GM12878 (cell line): ENCODE data around the gene SYK. TPM values are rescaled to one million over a fixed set of nuclear protein-coding genes. Genes with fewer than 3 reads are reported as not detected.
A peak's percentile ranks its signal among the peaks of the same experiment; 100 is the strongest.

Experiments used
- ATAC-seq: fragments of 200-7000 bp; cut with Tn5 transposase; 3 replicates; pipeline ENCODE4 v1.9.1; 2020; ENCODE audit warnings: mild to moderate bottlenecking, moderate library complexity
- BruUV-seq: library from RNA; stranded (reverse); fragments of 400-500 nt; replicated peaks from 2 replicates; lab custom pipeline; 2021; lab: Mats Ljungman, UMichigan
- CTCF ChIA-PET: fragments of 300-600 bp; sonication (Branson Sonifier 250); formaldehyde crosslinking; extraction: SDS; loops from one replicate; lab custom pipeline; 2021; ENCODE audit warnings: inconsistent platforms; lab: Yijun Ruan, JAX
- POLR2A ChIA-PET: fragments of 350-600 bp; formaldehyde crosslinking; extraction: SDS; loops from one replicate; lab custom pipeline; 2021; ENCODE audit warnings: inconsistent platforms; lab: Charles Lee
- RAD21 ChIA-PET: fragments of 300-600 bp; sonication (Branson Sonifier 250); formaldehyde crosslinking; loops from one replicate; lab custom pipeline; 2023; ENCODE audit warnings: antibody characterized with exemption; ENCODE audit not compliant: unreplicated experiment; lab: Charles Lee
- SMC1A ChIA-PET: fragments of 300-600 bp; sonication (Branson Sonifier 250); formaldehyde crosslinking; loops from one replicate; lab custom pipeline; 2023; ENCODE audit not compliant: unreplicated experiment, uncharacterized antibody; lab: Charles Lee
- DNase-seq: peaks from one replicate; pipeline ENCODE4 v3.0.0-alpha.2; 2011; ENCODE audit warnings: low read depth, low spot score
- FAIRE-seq: peaks from 3 replicates; lab custom pipeline; 2011; peaks lifted over from hg19 to GRCh38; lab: Jason Lieb, UNC
- H2AFZ ChIP-seq: 2 replicates; pipeline ENCODE4 v1.6.0; 2011; ENCODE audit warnings: low read depth, low read length, control low read depth; ENCODE audit not compliant: control insufficient read depth
- H3K27ac ChIP-seq: 2 replicates; pipeline ENCODE4 v1.5.1; 2011; ENCODE audit warnings: control low read depth; ENCODE audit not compliant: control insufficient read depth, insufficient read depth
- H3K27me3 ChIP-seq, 2 experiments: replicated peaks in 1 of 2; 2 replicates each; pipeline versions ENCODE4 v1.6.0 to v1.6.1; 2011; ENCODE audit warnings: low read length in 1 of 2; ENCODE audit not compliant: control insufficient read depth in 2 of 2, insufficient read depth in 2 of 2
- H3K36me3 ChIP-seq, 2 experiments: 2 replicates each; pipeline ENCODE4 v1.5.1; 2011; ENCODE audit warnings: low read length in 1 of 2; ENCODE audit not compliant: control insufficient read depth in 2 of 2, insufficient read depth in 2 of 2
- H3K4me1 ChIP-seq: 2 replicates; pipeline ENCODE4 v1.6.1; 2011; ENCODE audit warnings: mild to moderate bottlenecking, low read length, moderate library complexity, mixed read lengths; ENCODE audit not compliant: control insufficient read depth, insufficient read depth
- H3K4me2 ChIP-seq: 2 replicates; pipeline ENCODE4 v1.6.0; 2011; ENCODE audit warnings: control low read depth; ENCODE audit not compliant: control insufficient read depth, insufficient read depth
- H3K4me3 ChIP-seq: fragments of 200-600 bp; sonication (generic); 2 replicates; pipeline ENCODE4 v1.5.1; 2016
- H3K79me2 ChIP-seq: 2 replicates; pipeline ENCODE4 v1.6.0; 2011; ENCODE audit warnings: low read length; ENCODE audit not compliant: control insufficient read depth, insufficient read depth
- H3K9ac ChIP-seq: 2 replicates; pipeline ENCODE4 v1.8.0; 2011; ENCODE audit warnings: low read length, control low read depth, mixed read lengths; ENCODE audit not compliant: control insufficient read depth, insufficient read depth
- H3K9me3 ChIP-seq: replicated peaks from 3 replicates; pipeline ENCODE4 v1.5.1; 2011; ENCODE audit warnings: mild to moderate bottlenecking, low read length; ENCODE audit not compliant: control insufficient read depth, insufficient read depth
- H4K20me1 ChIP-seq: 2 replicates; pipeline ENCODE4 v1.6.0; 2011; ENCODE audit not compliant: control insufficient read depth, insufficient read depth
- PRDM15 ChIP-seq: fragments of 450-650 bp; formaldehyde crosslinking; IDR thresholded peaks from 2 replicates; pipeline ENCODE4 v1.4.0; 2020; ENCODE audit warnings: mild to moderate bottlenecking, moderate library complexity
- WGBS: methylation state at CpG from one replicate; pipeline ENCODE4 v1.1.6; 2016; ENCODE audit warnings: low lambda C conversion rate; ENCODE audit not compliant: insufficient replicate concordance, insufficient coverage; ENCODE audit errors: missing lambda C conversion rate; 5-methylcytosine and 5-hydroxymethylcytosine counted together
- in situ Hi-C: fragments of 300-500 bp; cut with MboI; formaldehyde crosslinking; loops from 9 replicates; pipeline ENCODE4 v1.14.3; 2018; ENCODE audit warnings: mixed read lengths
- intact Hi-C: fragments of 100-400 bp; cut with micrococcal nuclease; formaldehyde crosslinking; loops from one replicate; pipeline ENCODE4 v1.14.2; 2022; ENCODE audit not compliant: unreplicated experiment
- polyA plus RNA-seq, 11 experiments: library from polyadenylated mRNA; depleted of rRNA in 4 of 11; unstranded in 6 of 11; stranded (reverse) in 5 of 11; fragments of >200 nt; fragmentation: Nextera tagmentation in 4 of 11; fragmentation: Illumina TruSeq in 1 of 11; extraction: Ambion mirVana in 4 of 11; extraction: Trizol in 1 of 11; gene quantifications; 1 replicate in 1 of 11; 2 replicates in 10 of 11; pipeline versions ENCODE4 v1.2.1 to v1.2.3, GENCODE V29; 2011 to 2016; ENCODE audit warnings: inconsistent platforms in 2 of 11, missing spikeins in 2 of 11, low read depth in 1 of 11
- total RNA-seq, 4 experiments: library from RNA; depleted of rRNA in 3 of 4; stranded (reverse); fragments of >200 nt in 3 of 4; fragmentation: Illumina TruSeq in 1 of 4; extraction: Trizol in 1 of 4; gene quantifications; 2 replicates each; pipeline versions ENCODE4 v1.2.1 to v1.2.3, GENCODE V29; 2013 to 2021
- TF ChIP-seq, protein P1 (sequence below), 3 experiments: IDR thresholded peaks in 2 of 3; conservative IDR thresholded peaks in 1 of 3; 2 replicates each; pipeline ENCODE4 v1.5.1; 2011; ENCODE audit warnings: low read depth in 3 of 3, low read length in 3 of 3, mild to moderate bottlenecking in 3 of 3, control low read depth in 2 of 3, moderate library complexity in 2 of 3, inconsistent platforms in 1 of 3, mixed read lengths in 1 of 3; ENCODE audit not compliant: control insufficient read depth in 2 of 3, insufficient read depth in 1 of 3; ENCODE audit errors: extremely low read depth in 1 of 3

Gene SYK
- total and polyA plus RNA-seq, 10 of the 15 experiments (the other 5 are each of a cell fraction or from before 2014, with no cell fraction given), result 6.5 to 135 (median 68.8) TPM

- Histone ChIP-seq H3K4me1 (peaks cover 36% of the 10 kb centered on the region), H4K20me1 (no peaks in the 10 kb centered on the region), H3K36me3 (no peaks in the 10 kb centered on the region), H3K27me3 (no peaks in the 10 kb centered on the region), H3K9ac (no peak overlapping the region), H3K9me3 (peaks cover 5% of the 10 kb centered on the region; the same call in 2 of the 3 replicates), H3K27ac (peak overlapping the region; percentile 76), H3K79me2 (peaks cover 47% of the 10 kb centered on the region), H3K4me3 (peak overlapping the region; percentile 35), H2AFZ (no peak overlapping the region), H3K4me2 (peak overlapping the region; percentile 83)
- TF ChIP-seq, protein P1, sequence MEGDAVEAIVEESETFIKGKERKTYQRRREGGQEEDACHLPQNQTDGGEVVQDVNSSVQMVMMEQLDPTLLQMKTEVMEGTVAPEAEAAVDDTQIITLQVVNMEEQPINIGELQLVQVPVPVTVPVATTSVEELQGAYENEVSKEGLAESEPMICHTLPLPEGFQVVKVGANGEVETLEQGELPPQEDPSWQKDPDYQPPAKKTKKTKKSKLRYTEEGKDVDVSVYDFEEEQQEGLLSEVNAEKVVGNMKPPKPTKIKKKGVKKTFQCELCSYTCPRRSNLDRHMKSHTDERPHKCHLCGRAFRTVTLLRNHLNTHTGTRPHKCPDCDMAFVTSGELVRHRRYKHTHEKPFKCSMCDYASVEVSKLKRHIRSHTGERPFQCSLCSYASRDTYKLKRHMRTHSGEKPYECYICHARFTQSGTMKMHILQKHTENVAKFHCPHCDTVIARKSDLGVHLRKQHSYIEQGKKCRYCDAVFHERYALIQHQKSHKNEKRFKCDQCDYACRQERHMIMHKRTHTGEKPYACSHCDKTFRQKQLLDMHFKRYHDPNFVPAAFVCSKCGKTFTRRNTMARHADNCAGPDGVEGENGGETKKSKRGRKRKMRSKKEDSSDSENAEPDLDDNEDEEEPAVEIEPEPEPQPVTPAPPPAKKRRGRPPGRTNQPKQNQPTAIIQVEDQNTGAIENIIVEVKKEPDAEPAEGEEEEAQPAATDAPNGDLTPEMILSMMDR (IDR thresholded peaks at IDR 0.05 in 2 of 3, conservative IDR thresholded peaks at IDR 0.05 in 1 of 3; ENCODE audit: control insufficient read depth in 2 of 3, extremely low read depth in 1 of 3, insufficient read depth in 1 of 3, low read depth in 3 of 3, low read length in 3 of 3), result peak in 2 of 3 experiments; percentile 29 to 49; a peak in 3 of 6 replicates
- TF ChIP-seq PRDM15 (CRISPR knock-in tag), result no peak
- POLR2A ChIA-PET, result no interaction called here
- in situ Hi-C loops (no loop called here), intact Hi-C loops (no loop called here)
- BruUV-seq, result no TSS peak
- SMC1A ChIA-PET, result interaction anchor here (4.7 kb wide), 1 partner anchor 26 kb away, joined by 20 read pairs; no protein-coding TSS in a partner anchor
- RAD21 ChIA-PET, result no interaction called here
- FAIRE-seq (no peak), DNase-seq (no peak), ATAC-seq (peak; percentile 10)
- CTCF ChIA-PET, result interaction anchor here (1.0 to 1.3 kb wide), 2 partner anchors 21 to 65 kb away, joined by 3 to 5 read pairs; no protein-coding TSS in a partner anchor
- 83% methylated on average over 5 of the region's 5 CpGs for WGBS
Observed at GRCh38 chr9:90830051-90830450, 28.4 kb downstream of the SYK start.
